ENCODE results near the gene IRX3. TPM values are rescaled to one million over a fixed set of nuclear protein-coding genes. Genes with fewer than 3 reads are reported as not detected.

The IRX3 gene
- total RNA-seq, 1 donor from 2014 or later: 4.1 TPM

DNA sequence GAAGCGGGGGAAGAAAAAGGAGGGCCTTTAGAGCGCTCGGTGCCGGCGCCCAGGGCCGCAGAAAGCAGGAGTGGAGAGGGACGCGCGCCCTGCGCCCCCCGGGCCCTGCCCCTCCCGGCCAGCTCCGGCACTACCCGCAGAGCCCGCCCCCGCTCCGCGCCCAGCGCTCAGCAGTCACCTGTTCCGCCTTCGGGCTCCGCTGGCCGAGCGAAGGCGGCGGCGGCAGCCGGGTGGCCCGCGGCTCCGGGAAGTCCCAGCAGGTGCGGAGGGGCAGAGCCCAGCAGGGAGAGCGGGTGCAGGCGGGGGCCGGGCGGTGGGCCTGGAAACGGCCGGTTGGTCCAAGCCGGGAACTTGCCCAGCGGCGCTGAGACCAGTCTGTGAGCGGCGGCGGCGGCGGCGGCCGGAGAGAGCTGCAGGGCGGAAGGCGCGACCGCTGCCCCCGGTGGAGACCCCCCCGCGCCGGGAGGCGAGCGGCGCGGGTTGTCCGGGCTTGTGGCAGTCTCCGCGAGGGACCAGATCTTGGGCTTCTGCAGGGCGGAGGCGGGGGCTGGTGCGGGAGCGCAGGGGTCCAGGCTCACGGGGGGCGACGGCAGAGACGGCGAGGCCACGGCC is 2.2 kb downstream of the IRX3 start:
- TF ChIP-seq, protein P1, sequence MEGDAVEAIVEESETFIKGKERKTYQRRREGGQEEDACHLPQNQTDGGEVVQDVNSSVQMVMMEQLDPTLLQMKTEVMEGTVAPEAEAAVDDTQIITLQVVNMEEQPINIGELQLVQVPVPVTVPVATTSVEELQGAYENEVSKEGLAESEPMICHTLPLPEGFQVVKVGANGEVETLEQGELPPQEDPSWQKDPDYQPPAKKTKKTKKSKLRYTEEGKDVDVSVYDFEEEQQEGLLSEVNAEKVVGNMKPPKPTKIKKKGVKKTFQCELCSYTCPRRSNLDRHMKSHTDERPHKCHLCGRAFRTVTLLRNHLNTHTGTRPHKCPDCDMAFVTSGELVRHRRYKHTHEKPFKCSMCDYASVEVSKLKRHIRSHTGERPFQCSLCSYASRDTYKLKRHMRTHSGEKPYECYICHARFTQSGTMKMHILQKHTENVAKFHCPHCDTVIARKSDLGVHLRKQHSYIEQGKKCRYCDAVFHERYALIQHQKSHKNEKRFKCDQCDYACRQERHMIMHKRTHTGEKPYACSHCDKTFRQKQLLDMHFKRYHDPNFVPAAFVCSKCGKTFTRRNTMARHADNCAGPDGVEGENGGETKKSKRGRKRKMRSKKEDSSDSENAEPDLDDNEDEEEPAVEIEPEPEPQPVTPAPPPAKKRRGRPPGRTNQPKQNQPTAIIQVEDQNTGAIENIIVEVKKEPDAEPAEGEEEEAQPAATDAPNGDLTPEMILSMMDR (IDR thresholded peaks at IDR 0.05; ENCODE audit: unreplicated experiment): no peak
- peak overlapping the region; percentile 66 for H3K4me3 Mint-ChIP-seq (ENCODE audit: low read depth)
- peak; percentile 37 for DNase-seq (ENCODE audit: low spot score, unreplicated experiment)
- H3K4me1 Mint-ChIP-seq (ENCODE audit: low read depth): peaks cover 14% of the 10 kb centered on the region
- peaks cover 80% of the 10 kb centered on the region for H3K27me3 Mint-ChIP-seq
- no peak overlapping the region for H3K27ac Mint-ChIP-seq
- no peaks in the 10 kb centered on the region for H3K36me3 Mint-ChIP-seq (ENCODE audit: insufficient read depth)
- H3K9me3 Mint-ChIP-seq (ENCODE audit: low read depth): no peaks in the 10 kb centered on the region

DNA sequence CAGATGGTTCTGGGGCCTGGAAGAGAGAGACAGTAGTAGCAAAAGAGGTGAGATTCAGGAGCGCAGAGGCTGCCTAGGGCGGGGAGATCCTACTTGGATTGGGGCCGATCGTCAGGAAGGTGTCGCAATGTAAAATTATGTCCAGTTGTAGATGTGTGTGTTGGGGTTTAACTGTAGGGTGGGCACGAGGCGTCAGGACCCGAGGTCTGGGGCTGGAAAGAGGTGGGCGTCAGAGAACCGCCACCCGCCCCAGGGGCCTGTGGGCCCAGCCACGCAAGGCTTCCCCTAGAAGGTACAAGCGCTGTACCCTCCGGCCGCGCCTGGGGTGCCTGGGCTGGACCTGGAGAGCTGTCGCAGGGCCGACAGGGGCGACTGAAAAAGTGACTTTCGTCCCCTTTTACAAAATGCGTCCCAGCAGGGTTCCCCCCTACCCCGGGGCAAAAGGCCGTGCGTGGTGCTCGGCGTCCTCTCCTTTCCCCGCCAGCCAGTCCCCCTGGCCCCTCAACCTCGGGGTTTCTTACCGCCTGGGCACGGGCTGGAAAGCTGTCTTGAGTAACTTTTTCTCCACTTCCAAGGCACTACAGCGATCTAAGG is 2.8 kb downstream of the IRX3 start:
- peaks cover 14% of the 10 kb centered on the region for H3K4me1 Mint-ChIP-seq (ENCODE audit: low read depth)
- no peaks in the 10 kb centered on the region for H3K9me3 Mint-ChIP-seq (ENCODE audit: low read depth)
- peaks cover 79% of the 10 kb centered on the region for H3K27me3 Mint-ChIP-seq
- no peak overlapping the region for H3K27ac Mint-ChIP-seq
- H3K4me3 Mint-ChIP-seq (ENCODE audit: low read depth): peak overlapping the region; percentile 57
- TF ChIP-seq, protein P1 (IDR thresholded peaks at IDR 0.05; ENCODE audit: unreplicated experiment): no peak
- no peaks in the 10 kb centered on the region for H3K36me3 Mint-ChIP-seq (ENCODE audit: insufficient read depth)
- DNase-seq (ENCODE audit: low spot score, unreplicated experiment): no peak

DNA sequence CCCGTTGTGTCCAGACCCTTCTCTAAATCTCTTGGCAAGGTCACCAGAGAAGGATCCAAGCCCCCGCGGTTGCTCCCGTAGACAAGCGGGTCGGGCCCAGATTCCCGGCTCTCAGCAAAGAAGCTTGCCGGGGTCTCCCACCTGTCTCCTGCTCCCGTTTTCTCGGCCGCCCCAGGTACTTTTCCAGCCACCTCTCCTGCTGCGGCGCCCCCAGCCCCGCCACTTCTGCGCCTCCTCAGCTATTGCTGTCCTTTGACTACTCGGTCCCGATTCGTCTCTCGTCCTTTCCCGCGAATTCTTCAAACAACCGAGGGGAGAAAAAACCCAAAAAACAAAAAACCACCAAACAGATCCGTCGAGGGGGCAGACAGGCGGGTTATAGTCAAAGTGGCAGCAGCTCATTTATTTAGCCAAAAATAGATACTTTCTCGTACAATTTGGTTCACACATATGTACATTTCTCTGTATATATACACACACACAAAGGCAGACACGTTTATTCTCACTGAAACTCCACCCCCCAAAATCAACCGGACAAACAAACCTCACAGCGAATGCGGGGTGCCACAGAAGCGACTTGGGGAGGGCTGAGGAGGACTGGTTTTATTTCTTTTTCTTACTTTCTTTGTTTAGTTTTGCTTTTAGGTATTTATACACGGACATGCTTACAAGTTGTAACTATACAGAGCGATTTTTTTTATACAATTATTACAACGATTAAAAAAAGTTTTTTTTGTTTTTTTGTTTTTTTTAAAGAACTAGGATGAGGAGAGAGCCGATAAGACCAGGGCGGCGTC is 3.5 kb downstream of the IRX3 start:
- Mint-ChIP-seq H3K4me1 (ENCODE audit: low read depth) (peaks cover 13% of the 10 kb centered on the region), H3K27ac (no peak overlapping the region), H3K27me3 (peaks cover 80% of the 10 kb centered on the region), H3K4me3 (ENCODE audit: low read depth) (peak overlapping the region; percentile 57), H3K36me3 (ENCODE audit: insufficient read depth) (no peaks in the 10 kb centered on the region), H3K9me3 (ENCODE audit: low read depth) (no peaks in the 10 kb centered on the region)
- DNase-seq (ENCODE audit: low spot score, unreplicated experiment): no peak
- TF ChIP-seq, protein P1 (IDR thresholded peaks at IDR 0.05; ENCODE audit: unreplicated experiment): no peak

DNA sequence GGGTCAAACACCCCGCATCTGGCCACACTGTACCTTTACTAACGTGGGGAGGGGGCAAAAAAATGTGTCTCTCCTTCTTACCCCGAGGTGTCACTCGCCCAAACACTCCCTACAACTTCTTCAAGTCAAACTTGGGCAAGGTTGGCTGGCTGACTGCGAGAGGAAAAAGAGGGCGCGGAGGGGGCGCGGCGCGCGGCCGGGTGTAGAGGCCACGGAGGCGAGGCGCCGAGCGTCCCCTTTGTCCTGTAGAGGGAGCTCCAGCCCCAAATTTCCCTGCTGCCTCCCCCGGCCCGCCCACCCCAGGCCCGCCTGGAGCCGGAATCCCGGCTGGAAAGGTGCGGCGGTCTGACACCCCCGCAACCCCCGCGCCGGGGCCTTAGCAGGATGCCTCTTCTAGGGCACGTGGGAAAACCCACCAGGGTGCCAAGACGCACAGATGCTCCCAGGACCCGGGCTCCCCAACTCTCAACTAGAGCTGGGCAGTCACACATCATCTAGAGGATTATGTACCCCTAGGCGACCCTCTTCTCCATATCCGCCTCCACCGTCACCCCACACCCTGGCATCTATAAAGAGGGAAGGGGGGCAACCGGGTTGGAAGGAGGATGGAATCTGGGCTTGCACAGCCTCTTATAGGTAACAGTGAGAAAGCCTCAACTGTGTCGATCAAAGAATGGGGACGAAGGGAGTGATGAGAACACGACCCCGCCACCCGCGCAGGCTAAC is 4.2 kb downstream of the IRX3 start:
- Mint-ChIP-seq H3K9me3 (ENCODE audit: low read depth) (no peaks in the 10 kb centered on the region), H3K27ac (no peak overlapping the region), H3K27me3 (peaks cover 76% of the 10 kb centered on the region), H3K36me3 (ENCODE audit: insufficient read depth) (no peaks in the 10 kb centered on the region), H3K4me1 (ENCODE audit: low read depth) (peaks cover 12% of the 10 kb centered on the region), H3K4me3 (ENCODE audit: low read depth) (peak overlapping the region; percentile 61)
- TF ChIP-seq, protein P1 (IDR thresholded peaks at IDR 0.05; ENCODE audit: unreplicated experiment): peak; percentile 87
- peak; percentile 54 for DNase-seq (ENCODE audit: low spot score, unreplicated experiment)

Measured in progenitor cell of endocrine pancreas (in vitro differentiated cells).